NK-92 (cell line): ENCODE results near the gene TOM1.

Source experiments
- DNase-seq: peaks from one replicate; lab custom pipeline; 2025; ENCODE audit not compliant: unreplicated experiment; lab: John Stamatoyannopoulos, UW

TOM1 gene

GRCh38 chr22:35322893-35323292, 23.2 kb downstream of the TOM1 start:
- DNase-seq: no peak

DNA sequence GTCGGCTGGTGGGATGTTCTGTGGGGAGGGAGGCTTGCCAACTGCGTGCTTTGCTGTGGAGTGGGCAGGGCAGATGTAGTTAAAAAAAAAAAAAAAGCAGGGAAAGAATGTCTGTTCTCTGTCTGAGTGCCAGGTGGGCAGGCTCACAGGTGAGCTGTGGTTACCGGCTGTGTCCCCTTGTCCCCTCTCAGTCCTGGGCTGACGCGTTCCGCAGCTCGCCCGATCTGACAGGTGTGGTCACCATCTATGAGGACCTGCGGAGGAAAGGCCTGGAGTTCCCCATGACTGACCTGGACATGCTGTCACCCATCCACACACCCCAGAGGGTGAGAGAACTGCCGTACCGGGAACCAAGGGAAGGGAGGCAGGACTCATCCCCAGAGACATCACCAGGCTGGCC, 23.6 kb downstream of the TOM1 start:
- no peak for DNase-seq

GRCh38 chr22:35324067-35324466, 24.4 kb downstream of the TOM1 start:
- no peak for DNase-seq

GRCh38 chr22:35324762-35325161, 25.1 kb downstream of the TOM1 start:
- DNase-seq: no peak

DNA sequence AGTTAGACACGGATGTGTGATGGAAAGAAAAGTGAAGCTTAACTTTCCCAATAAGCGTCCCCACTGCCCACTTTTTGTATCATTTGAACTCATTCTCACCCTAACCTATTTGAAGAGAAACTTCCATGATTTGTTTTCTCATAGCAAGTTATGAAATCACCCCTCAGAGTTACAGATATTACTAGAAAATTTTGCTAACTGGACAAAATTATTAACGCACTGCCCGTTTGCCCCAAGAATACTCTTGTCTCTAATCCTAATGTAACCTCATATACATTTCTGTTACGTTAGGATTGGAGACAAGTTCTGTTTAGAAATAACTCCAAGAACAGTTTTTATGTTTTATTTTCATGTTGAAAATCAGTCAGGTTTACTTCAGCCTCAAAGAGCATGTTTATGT, 25.5 kb downstream of the TOM1 start:
- no peak for DNase-seq

- no peak for DNase-seq
These were observed 27.3 kb downstream of the TOM1 start for GRCh38 chr22:35326854-35327562.

DNA sequence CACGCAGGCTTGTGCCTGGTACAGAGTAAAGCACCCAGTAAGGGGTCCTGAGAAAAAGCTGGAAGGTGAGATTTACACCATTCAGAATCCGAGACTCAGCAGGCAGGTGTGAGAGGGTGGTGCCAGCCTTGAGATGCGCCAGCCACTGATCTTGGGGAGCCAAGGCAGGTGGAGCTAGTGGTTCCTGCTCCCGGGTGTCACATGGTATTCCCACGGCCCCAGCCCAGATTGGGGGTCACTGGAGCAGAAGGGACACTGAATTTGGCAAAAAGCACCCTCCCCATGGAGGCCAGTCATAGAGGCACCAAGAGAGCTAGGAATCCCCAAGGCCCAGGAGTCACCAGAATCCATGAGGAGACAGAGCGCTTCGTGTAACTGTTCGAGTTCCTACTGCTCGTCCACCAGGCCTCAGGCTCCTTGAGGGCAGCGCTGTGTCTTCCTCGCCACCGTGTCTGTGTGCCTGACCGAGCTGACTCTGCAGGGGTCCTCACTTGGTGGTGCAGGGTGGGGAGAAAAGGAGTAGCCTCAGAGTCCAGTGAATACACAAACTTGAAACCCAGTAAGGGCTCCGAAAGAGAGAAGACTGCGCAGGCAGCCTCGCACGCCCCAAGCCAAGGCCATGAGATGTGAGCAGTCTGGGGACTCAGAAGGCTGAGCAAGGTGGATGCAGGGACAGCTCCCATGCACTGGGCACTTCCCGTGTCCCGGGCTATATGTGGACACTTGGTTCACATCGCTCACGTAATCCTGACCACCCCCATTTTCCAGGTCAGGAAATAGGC, 28.2 kb downstream of the TOM1 start:
- no peak for DNase-seq

- DNase-seq: no peak
These were observed 28.8 kb downstream of the TOM1 start for GRCh38 chr22:35328472-35328885.

DNA sequence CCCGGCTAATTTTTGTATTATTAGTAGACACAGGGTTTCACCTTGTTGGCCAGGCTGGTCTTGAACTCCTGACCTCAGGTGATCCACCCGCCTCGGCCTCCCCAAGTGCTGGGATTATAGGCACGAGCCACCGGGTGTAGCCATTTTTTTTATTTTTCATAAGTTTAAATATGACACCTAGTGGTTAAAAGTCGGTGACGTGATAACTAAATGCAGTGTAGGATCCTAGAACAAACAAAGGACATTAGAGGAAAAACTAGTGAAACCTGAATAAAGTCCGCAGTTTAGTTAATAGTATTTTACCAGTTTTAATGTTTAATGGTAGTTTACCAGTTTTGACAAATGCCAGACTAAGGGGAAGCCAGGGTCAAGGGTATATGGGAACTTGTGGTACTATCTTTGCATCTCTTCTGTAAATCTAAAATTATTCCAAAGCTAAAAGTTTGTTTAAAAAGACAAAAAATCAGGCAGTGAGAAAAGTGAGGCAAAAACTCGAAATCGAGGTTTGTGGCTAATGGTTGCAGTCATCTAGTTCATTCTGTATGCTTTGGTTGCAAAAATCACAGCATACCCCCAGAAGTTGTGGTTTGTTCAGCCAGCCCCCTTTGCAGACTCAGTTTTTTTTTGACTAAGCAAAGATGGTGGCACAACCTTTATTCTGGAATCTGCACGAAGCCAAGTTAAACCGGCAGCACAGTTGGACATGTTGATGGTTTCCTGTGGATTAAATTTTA, 29.6 kb downstream of the TOM1 start:
- DNase-seq: no peak

DNA sequence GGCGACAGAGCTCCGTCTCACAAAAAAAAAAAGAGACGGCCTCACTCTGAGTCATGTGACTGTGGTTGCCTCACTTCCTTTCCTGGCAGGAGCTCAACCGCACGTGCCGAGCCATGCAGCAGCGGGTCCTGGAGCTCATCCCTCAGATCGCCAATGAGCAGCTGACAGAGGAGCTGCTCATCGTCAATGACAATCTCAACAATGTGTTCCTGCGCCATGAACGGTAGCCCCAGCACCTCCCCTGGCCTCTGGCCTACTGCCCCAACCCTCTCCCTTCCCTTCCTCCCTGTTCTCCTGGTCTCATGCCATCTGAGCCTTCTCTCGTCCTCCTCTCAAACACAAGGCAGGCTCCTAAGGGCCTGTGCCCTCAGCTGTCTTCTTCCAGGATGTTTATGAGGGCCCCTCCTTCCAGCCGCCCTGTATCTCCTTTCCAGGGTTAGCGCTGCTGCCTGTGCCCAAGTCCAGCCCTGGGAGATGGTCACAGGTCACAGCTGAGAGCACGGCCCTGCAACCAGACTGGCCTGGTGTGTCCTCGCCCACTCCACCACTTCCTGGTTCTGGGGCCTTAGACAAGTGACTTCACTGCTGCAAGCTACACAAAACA, 30.7 kb downstream of the TOM1 start:
- DNase-seq: no peak

GRCh38 chr22:35332278-35332677, 32.6 kb downstream of the TOM1 start:
- DNase-seq: no peak

DNA sequence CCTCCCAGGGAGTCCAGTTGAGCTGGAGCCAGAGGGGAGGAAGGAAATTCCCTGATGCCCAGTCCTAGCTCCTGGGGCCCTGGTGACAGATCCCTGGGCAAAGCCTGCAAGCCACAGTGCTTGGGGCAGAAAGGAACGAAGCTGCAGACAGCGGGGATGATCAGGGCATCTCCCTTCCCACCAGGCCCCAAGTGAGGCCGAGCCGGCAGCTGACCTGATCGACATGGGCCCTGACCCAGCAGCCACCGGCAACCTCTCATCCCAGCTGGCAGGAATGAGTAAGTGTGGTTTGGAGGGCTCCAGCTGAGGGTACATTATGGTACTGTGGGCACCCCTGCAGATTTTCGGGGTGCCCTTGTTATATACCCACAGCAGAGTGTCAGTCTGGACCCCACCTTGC, 33.5 kb downstream of the TOM1 start:
- DNase-seq: no peak

GRCh38 chr22:35334004-35334403, 34.3 kb downstream of the TOM1 start:
- DNase-seq: no peak

DNA sequence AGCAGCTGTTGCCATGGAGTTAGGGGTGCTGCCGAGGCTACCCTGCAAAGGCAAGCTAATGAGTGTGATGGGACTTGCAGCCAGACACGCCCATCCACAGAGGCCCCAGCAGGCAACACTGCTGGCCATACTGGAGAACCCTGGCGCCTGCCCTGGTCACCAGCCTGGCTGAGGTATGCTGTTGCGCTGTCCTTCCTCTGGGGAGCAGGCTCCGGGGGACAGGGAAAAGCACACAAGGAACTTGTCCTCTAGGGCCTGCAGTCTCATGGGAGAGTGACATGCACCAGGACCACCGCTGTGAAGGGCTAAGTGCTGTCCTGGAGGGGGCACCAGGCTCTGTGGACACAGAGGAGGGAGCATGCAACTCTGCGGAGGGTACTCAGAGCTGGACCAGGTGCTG, 35.8 kb downstream of the TOM1 start:
- DNase-seq: no peak

- no peak for DNase-seq
These were observed 36.5 kb downstream of the TOM1 start for GRCh38 chr22:35335936-35336781.

- no peak for DNase-seq
These were observed 38.2 kb downstream of the TOM1 start for GRCh38 chr22:35337932-35338331.

DNA sequence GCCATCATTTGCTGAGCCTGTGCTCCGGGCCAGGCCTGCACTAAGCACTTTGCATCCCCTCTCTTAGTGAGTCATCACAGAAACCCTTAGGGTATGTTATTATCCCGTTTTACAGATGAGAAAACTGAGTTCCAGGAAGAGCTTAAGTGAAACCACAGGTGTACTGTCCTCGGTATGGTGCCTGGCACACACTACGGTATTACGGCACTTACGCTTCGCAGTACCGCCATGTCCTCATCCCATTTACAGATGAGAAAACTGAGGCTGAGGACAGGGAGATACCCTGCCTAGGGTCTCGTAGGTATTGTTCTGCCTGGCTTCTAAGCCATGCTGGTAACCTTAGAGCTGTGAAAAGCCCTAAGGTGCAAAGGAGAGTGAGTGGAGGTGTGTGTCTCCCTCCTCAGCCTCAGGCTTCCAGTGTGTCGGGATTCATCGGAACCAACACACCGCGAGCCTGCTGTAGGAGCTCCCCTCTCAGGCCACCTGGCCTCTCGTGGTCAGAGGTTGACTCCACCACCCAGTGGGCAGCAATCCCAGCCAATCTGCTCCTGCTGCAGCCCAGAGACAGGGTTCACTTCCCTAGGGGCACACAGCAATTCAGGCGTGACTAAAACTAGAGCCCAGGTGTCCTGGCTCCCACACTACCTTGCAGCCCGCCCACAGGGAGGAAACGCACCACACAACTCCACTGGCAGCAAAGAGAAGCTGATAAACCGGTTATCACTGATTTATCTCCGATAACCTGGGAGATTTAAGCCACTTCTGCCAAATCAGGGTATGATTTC, 41.6 kb downstream of the TOM1 start:
- no peak for DNase-seq

DNA sequence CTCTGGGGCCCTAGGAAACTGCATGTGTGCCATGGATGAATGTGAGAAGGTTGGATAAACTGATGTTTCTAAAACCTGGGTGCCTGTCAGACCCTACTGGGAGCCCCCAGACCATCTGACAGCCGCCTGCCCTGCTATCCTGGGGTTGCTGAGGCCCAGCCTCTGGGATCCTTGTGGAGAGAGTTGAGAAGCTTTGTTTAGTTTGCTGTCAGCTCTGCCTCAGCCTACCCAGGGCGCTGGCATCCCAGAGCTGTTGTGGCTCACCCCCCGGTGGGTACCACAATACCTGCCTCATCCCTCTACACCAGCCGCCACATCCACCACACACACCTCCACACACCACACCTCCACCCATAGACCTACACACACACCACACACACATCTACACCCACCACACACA, 42.7 kb downstream of the TOM1 start:
- DNase-seq: no peak

DNA sequence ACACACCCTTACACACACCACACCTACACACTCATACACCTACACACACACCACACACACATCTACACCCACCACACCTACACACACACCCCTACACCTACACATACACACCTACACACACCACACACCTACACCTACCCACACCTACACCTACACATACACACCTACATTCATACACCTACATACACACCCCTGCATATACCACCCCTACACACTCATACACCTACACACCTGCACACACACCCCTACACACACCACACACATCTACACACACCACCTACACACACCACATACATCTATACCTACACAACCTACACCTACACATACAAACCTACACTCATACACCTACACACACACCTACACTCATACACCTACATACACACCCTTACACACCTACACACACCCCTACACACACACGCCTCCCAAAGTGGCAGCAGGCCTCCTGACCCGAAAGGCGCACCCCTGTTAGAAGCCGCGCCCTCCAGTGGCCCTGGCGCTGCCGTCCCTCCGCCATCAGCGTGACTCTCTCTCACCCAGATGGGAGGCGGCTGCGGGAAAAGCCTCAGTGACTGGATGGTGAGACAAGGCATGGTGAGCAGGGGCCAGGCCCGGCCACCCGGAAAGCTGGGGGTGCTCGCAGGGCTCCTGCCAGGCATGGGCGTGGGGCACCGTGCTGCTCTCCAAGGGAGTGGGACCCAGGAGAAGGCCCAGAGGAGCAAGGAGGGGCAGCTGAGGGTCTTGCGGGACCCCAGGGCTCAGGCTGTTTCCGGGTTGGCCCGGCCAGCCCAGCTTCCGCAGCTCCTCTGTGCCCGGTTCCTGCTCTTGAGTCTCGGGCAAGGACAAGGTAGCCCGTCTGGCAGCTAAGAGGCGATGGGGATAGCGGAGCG, 44.2 kb downstream of the TOM1 start:
- no peak for DNase-seq
